Stimulated activated naive CD8-positive, alpha-beta T cell treated with anti-CD3 and anti-CD28 coated beads, Interleukin-15, Interleukin-2, amounts not matched to agents 100 ng/mL and 50 ng/mL, for 24 hours (primary cell): ENCODE measurements around the gene LAMA2.

Source experiments
- H3K27ac Mint-ChIP-seq: one replicate; pipeline ENCODE4 v1.8.0; 2021; ENCODE audit warnings: mild to moderate bottlenecking, mixed read lengths
- H3K27me3 Mint-ChIP-seq: one replicate; pipeline ENCODE4 v1.8.0; 2021; ENCODE audit warnings: mixed read lengths
- H3K36me3 Mint-ChIP-seq: one replicate; pipeline ENCODE4 v1.8.0; 2021; ENCODE audit warnings: low read depth, mixed read lengths
- H3K4me1 Mint-ChIP-seq: one replicate; pipeline ENCODE4 v1.8.0; 2021; ENCODE audit warnings: low read depth, mixed read lengths
- H3K4me3 Mint-ChIP-seq: one replicate; pipeline ENCODE4 v1.8.0; 2021; ENCODE audit warnings: mild to moderate bottlenecking, mixed read lengths
- H3K9me3 Mint-ChIP-seq: one replicate; pipeline ENCODE4 v1.8.0; 2021; ENCODE audit warnings: mixed read lengths

Gene LAMA2

DNA sequence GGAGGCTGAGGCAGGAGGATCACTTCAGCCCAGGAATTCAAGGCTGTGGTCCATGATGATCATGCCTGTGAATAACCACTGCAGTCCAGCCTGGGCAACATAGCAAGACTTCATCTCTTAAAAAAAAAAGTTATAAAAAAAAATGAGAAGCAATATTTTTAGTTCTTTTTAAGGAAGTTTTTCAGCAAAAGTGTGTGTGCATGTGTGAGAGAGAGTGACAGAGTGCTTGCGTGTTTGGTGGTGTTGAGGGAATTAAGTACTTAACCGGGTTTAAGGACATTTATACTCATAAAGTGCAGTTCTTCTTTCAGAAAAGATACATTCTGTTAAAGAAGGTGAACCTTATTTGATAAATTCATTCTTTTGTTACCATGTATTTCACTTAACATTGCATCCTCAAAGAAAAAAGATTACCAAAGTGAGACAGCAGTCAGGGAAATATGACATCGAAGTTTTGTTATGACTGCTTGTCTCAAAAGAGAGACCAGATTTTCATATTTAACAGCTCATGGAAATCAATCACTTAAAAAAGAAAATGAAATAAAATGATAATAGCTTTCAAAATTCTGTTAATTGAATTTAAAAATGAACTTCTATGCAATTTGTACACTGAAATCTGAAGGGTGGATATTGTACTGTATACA, 572.3 kb downstream of the LAMA2 start:
- H3K4me3 Mint-ChIP-seq = no peak overlapping the region
- peaks cover 6% of the 10 kb centered on the region for H3K36me3 Mint-ChIP-seq
- peaks cover 3% of the 10 kb centered on the region for H3K9me3 Mint-ChIP-seq
- peaks cover 3% of the 10 kb centered on the region for H3K27me3 Mint-ChIP-seq
- peaks cover 58% of the 10 kb centered on the region for H3K4me1 Mint-ChIP-seq
- H3K27ac Mint-ChIP-seq = peak overlapping the region; percentile 32

DNA sequence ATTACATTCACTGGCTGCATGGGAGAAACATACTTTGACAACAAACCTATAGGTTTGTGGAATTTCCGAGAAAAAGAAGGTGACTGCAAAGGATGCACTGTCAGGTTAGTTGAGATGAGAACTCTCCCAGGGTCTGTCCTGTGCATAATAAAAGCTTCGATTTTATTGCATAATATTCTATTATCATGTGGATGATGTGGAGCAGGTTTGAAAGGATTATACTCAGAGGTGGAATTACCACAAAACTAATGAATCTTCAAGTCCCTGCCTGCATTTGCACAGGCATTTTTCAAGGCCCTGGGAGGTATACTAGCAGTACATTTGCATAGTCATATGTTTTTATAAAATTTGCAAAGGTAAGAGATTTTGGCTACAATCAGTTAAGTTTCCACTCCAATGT, 577.3 kb downstream of the LAMA2 start:
- Mint-ChIP-seq H3K27ac (no peak overlapping the region), H3K36me3 (no peaks in the 10 kb centered on the region), H3K4me1 (peaks cover 12% of the 10 kb centered on the region), H3K4me3 (no peak overlapping the region), H3K9me3 (no peaks in the 10 kb centered on the region), H3K27me3 (peaks cover 3% of the 10 kb centered on the region)

DNA sequence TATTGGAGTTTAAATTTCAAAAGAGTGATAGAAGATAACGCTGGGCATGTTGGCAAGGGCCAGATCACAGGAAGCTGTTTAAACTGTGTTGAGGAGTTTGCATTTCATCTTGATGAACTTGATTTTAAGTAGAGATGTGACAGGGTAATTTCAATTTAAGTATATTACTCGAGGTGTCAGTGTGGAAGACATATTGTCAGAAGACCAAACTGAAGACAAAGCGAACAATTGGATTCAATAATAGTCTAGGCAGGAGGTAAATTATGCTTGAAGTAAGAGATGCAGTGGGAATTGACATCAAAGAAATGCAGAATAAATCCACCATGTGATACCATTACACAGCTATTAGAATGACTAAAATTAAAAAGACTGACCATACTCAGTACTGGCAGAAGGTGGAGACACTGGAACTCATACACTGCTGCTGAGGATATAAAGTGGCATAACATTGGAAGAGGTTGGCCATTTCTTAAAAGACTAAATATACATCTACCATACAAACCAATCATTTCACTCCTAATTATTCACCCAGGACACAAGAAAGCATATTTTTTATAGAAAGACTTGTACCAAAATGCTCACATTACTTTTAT, 586.2 kb downstream of the LAMA2 start:
- H3K36me3 Mint-ChIP-seq = no peaks in the 10 kb centered on the region

DNA sequence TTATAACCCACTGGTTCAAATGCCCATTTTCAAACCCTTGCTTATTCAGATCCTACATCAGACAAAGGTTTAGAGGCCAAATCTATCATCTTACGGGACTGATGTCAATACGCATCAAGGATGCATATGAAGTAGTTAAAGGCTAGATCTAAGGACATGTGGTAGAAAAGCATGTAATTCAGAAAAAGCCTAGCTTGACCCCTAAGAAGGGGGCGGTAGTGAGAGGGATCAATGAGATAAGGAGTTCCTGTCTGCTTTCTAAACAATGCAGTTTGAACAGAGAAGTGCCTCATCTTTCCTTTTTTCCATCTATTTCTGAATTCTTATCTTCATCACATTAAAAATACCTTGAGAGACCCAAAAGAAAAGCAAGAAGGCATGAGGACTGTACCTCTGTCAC, 589.3 kb downstream of the LAMA2 start:
- Mint-ChIP-seq H3K4me3 (no peak overlapping the region), H3K9me3 (no peaks in the 10 kb centered on the region), H3K27me3 (no peaks in the 10 kb centered on the region), H3K36me3 (no peaks in the 10 kb centered on the region), H3K4me1 (peaks cover 8% of the 10 kb centered on the region), H3K27ac (no peak overlapping the region)

More for the DNA sequence above, 586.2 kb downstream of the LAMA2 start:
- Mint-ChIP-seq H3K27me3 (no peaks in the 10 kb centered on the region), H3K4me1 (peaks cover 8% of the 10 kb centered on the region), H3K9me3 (no peaks in the 10 kb centered on the region), H3K4me3 (no peak overlapping the region), H3K27ac (no peak overlapping the region)

DNA sequence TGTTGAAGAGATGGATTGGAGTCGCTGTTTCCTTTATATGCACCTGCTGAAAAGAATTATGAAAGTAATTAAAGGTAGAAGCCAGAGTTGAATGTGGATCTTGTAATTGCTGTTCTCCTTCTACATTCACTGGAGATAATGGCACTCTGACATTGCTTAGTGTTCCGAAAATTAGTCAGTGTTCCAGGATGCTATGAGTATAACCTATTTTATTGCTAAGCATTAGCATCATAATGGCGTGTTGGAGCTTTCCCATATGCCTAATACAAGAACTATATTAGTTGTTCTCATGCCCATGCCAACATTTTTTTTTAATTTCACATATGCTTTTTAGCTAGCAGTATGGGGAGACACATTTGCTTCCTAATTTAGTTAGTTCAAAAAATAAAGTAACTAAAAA, 590.6 kb downstream of the LAMA2 start:
- no peaks in the 10 kb centered on the region for H3K36me3 Mint-ChIP-seq
- no peak overlapping the region for H3K27ac Mint-ChIP-seq
- no peaks in the 10 kb centered on the region for H3K9me3 Mint-ChIP-seq
- no peak overlapping the region for H3K4me3 Mint-ChIP-seq
- no peaks in the 10 kb centered on the region for H3K4me1 Mint-ChIP-seq
- H3K27me3 Mint-ChIP-seq = no peaks in the 10 kb centered on the region

DNA sequence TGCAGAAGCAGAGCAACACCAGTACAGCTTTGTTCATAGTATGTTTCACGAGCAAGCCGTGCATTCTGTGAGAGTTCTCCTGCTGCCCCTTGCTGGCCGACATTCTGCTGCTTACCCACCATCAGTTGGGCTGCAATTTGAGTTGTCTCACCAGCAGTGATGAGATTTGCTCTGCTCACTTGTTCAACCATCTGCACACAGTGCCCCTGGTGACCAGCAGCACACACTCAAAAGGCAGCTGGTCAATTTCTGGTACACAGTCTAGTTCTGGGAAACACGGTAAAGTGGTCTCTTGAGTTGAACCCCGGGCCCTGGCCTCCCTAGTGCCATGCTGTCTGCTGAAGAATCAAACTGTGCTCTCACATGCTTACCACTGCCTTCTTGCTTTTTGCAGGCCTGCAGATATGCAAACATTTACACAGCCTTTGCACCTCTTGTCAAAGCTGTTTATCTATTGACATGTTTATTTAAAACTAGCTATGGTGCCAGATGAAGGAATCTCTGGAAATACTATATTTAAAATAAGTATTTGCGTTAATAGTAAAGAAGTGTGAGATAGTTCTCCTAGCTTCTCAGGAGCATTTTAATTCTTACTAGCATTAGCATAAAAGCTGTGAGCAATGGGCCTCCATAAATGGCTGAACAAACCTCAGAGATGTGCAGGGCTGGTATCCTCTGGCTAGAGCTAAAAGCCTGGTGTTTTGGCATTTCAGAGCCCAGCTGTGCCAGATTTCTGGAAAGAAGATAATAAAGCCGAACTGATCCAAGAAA, 592.7 kb downstream of the LAMA2 start:
- Mint-ChIP-seq H3K27ac (no peak overlapping the region), H3K9me3 (no peaks in the 10 kb centered on the region)

DNA sequence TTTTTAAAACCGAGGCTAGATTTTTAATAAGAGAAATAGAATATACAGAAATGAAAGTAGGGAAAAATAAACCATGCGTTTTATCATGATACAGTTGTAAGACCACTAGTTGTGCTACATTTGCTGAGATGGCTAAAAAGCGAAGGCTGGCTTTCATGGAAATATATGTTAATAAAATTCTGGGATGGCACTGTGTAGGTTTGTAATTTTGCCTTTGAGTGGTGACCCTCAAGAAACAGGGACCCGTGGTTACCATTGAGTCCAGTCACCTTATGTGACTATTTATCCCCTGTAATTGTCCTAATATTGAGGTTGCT, 593.3 kb downstream of the LAMA2 start:
- no peaks in the 10 kb centered on the region for H3K9me3 Mint-ChIP-seq
- no peaks in the 10 kb centered on the region for H3K36me3 Mint-ChIP-seq
- H3K27ac Mint-ChIP-seq = no peak overlapping the region
- no peaks in the 10 kb centered on the region for H3K4me1 Mint-ChIP-seq
- H3K4me3 Mint-ChIP-seq = no peak overlapping the region
- no peaks in the 10 kb centered on the region for H3K27me3 Mint-ChIP-seq

More for the DNA sequence above, 592.7 kb downstream of the LAMA2 start:
- Mint-ChIP-seq H3K4me3 (no peak overlapping the region), H3K4me1 (no peaks in the 10 kb centered on the region), H3K27me3 (no peaks in the 10 kb centered on the region), H3K36me3 (no peaks in the 10 kb centered on the region)

DNA sequence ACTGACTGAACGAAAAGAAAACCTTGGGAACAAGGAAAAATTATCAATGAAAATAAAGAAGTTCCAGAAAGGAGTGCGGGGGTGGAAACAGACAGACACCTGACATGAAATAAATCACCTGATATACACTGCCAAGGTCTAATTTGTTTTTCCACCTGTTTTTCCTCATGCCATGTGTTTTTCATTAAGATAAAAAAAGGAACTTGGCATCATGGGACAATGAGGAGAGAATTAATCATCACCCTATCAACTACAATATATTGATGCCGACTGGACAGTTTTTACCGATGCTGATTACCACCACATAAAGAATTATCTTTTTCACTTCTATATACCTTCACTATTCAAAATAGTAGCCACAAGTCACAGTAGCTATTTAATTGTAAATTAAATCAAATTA, 593.9 kb downstream of the LAMA2 start:
- Mint-ChIP-seq H3K36me3 (no peaks in the 10 kb centered on the region), H3K27ac (no peak overlapping the region), H3K9me3 (no peaks in the 10 kb centered on the region), H3K4me3 (no peak overlapping the region), H3K27me3 (no peaks in the 10 kb centered on the region), H3K4me1 (no peaks in the 10 kb centered on the region)

DNA sequence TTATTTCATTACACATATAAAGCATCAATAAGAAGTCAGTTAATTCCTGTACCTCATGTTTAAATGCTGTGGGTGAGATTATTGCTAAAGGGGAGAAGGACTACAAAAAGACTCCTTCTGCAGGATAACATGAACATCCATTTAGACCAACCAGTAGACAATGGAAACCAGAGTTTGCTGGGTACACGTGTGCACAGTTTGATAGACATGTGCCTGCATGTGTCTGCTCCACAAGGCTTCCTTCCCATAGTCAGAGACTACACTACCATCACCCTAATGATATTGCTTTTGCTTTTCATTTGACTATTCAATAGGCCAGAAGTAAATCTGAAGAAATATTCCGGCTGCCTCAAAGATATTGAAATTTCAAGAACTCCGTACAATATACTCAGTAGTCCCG, 595.4 kb downstream of the LAMA2 start:
- Mint-ChIP-seq H3K9me3 (no peaks in the 10 kb centered on the region), H3K27me3 (no peaks in the 10 kb centered on the region), H3K27ac (no peak overlapping the region), H3K4me3 (no peak overlapping the region), H3K36me3 (no peaks in the 10 kb centered on the region), H3K4me1 (no peaks in the 10 kb centered on the region)

DNA sequence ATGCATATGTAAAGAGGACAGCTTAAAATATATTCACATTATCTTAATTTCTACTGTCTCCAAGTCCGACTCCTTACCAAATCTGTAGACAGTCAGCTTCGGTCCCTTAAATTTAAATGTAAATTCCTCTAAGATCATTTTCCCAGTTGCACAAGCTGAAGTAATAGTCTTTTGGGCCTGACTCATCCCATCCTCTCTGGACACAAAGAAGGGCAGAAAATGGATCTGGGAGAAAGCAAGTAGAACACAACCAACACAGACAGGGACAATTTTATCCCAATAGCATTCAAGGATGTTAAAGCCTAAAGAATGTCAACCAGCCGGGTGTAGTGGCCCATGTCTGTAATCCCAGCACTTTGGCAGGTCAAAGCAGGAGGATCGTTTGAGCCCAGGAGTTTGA, 598.8 kb downstream of the LAMA2 start:
- Mint-ChIP-seq H3K9me3 (no peaks in the 10 kb centered on the region), H3K4me1 (peaks cover 18% of the 10 kb centered on the region), H3K4me3 (no peak overlapping the region), H3K27me3 (no peaks in the 10 kb centered on the region), H3K27ac (no peak overlapping the region), H3K36me3 (no peaks in the 10 kb centered on the region)

DNA sequence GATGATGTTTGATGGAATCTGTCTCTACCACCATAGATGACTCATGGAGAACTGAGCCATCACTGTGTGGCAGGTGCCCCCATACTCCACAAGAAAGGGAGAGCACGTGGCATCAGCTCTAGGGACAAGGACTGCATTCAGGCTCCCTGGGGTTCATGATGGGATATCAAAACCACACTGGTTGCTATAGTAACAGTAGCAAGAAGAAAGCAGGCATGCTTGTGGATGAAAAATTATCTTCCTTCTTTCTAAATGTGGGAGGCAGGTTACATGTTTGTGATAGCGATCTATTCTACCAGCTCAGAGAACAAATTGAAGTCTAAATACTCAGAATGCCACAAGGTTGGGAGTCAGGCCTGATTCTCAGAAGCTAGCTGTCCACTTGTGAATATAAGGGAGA, 602.8 kb downstream of the LAMA2 start:
- peak overlapping the region; percentile 75 for H3K27ac Mint-ChIP-seq
- H3K4me3 Mint-ChIP-seq = no peak overlapping the region
- H3K4me1 Mint-ChIP-seq = peaks cover 51% of the 10 kb centered on the region
- no peaks in the 10 kb centered on the region for H3K9me3 Mint-ChIP-seq
- peaks cover 7% of the 10 kb centered on the region for H3K36me3 Mint-ChIP-seq
- no peaks in the 10 kb centered on the region for H3K27me3 Mint-ChIP-seq

DNA sequence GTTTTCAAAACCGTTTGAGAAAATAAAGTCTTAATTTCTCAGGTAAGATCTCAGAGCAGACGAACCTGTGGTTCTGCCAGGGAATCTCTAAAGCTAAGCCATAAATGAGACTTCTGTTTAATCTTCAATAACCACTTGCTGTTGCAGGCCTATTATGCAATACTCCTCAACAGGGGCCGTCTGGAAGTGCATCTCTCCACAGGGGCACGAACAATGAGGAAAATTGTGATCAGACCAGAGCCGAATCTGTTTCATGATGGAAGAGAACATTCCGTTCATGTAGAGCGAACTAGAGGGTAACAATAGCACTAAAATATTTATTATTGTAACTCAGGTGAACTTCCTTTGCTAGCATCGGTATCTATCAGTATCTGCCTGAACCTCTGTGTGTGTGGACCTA, 603.4 kb downstream of the LAMA2 start:
- H3K27me3 Mint-ChIP-seq = no peaks in the 10 kb centered on the region
- H3K4me3 Mint-ChIP-seq = no peak overlapping the region
- H3K36me3 Mint-ChIP-seq = peaks cover 7% of the 10 kb centered on the region
- H3K4me1 Mint-ChIP-seq = peaks cover 57% of the 10 kb centered on the region
- peak overlapping the region; percentile 75 for H3K27ac Mint-ChIP-seq
- H3K9me3 Mint-ChIP-seq = no peaks in the 10 kb centered on the region

DNA sequence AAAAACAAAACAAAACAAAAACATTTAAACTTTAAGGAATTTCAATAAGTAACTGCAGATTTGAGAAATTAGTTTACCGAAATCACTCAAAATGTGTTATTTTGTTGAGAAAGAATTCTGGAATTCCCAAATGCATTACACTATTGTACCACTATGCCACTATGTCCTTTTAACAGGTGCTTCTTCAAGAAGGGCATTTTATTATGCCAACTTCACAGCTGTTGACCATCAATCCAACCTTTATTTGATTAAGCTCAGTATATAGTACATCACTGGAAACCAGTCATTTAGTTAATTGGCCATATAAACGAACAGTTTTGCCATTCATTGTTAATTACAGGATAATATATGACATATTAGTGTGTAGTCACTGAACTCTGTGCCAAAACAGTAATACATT, 605.4 kb downstream of the LAMA2 start:
- H3K4me3 Mint-ChIP-seq = no peak overlapping the region
- peaks cover 7% of the 10 kb centered on the region for H3K36me3 Mint-ChIP-seq
- no peaks in the 10 kb centered on the region for H3K9me3 Mint-ChIP-seq
- H3K4me1 Mint-ChIP-seq = peaks cover 73% of the 10 kb centered on the region
- H3K27me3 Mint-ChIP-seq = no peaks in the 10 kb centered on the region
- peak overlapping the region; percentile 100 for H3K27ac Mint-ChIP-seq

DNA sequence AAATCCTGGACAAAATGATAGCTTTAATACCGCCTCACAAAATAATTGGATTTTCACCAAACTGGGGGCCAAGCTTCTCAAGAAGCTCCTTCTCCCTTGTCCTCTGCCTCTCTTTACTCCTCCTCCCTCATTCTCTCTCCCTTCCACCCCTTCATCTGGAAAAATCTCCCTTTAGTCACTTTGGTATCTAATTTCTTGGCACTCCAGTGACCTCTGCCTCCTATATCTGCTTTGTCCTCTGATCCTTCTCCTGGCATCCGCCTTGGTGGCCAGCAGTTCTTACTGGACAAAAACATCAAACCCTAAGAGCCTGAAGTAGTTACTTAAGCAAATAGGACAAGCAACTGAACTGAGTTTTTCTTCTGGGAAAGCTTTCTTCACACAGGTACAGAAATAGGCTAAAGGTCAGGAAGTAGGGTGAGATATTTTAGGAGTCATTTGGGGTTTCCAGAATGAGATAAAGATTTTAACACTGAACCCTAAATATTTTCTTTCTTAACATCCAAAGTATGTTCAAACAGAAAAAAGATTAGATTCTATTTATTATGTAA, 606.4 kb downstream of the LAMA2 start:
- Mint-ChIP-seq H3K4me1 (peaks cover 83% of the 10 kb centered on the region), H3K9me3 (peaks cover 4% of the 10 kb centered on the region), H3K27ac (peak overlapping the region; percentile 100), H3K27me3 (no peaks in the 10 kb centered on the region), H3K4me3 (peak overlapping the region; percentile 59), H3K36me3 (peaks cover 12% of the 10 kb centered on the region)

DNA sequence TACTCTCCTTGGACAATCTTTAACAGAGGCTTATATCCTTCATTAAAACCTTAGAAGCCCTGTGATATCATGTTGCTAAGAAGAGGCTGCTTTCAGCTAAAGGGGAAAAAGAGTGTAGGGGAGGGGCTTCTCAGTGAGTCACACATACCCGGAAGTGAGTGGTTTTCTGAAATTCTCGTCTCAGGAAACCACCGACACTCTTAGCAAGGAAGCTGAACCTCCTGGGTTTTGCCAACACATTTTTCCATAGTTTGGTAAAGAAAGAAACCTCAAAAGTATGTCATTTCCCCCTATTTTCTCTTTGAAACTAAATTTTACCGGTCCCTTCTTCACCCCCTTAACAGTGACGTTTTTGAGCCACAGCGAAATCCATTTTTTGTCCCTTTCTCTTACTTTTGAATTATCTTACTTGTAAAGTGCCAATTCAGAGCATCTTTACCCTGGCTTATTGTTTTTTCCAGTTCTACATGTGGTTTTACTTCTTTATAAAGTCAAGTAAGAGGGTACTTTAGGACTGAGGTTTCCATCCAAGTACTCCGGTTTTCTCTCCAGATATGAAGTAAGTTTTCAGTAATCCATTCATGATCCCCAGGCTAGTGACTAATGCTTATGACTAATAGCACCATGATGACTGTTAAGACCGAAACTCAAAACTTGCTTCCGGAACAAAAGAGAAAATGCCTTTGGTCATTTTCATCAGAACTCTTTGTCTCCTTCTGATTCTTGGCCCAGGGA, 607.8 kb downstream of the LAMA2 start:
- peak overlapping the region; percentile 82 for H3K4me3 Mint-ChIP-seq

More for the DNA sequence above, 607.8 kb downstream of the LAMA2 start:
- Mint-ChIP-seq H3K9me3 (peaks cover 4% of the 10 kb centered on the region), H3K36me3 (peaks cover 25% of the 10 kb centered on the region), H3K27me3 (no peaks in the 10 kb centered on the region), H3K4me1 (peaks cover 89% of the 10 kb centered on the region), H3K27ac (peak overlapping the region; percentile 100)
